Skin epidermis (tissue), 12 donors: Measurements from ENCODE around the gene SYNDIG1.

Experiments used
- H3K27ac ChIP-seq, 21 experiments: fragments of 200-600 bp; sonication (generic) in 11 of 21; one replicate each; pipeline ENCODE4 v1.5.0; 2020; ENCODE audit warnings: mild to moderate bottlenecking in 3 of 21, inconsistent platforms in 2 of 21, moderate library complexity in 2 of 21
- H3K4me3 ChIP-seq, 7 experiments: fragments of 200-600 bp; sonication (generic) in 2 of 7; one replicate each; pipeline ENCODE4 v1.5.0; 2020; ENCODE audit warnings: inconsistent platforms in 2 of 7, mild to moderate bottlenecking in 2 of 7, moderate library complexity in 1 of 7

SYNDIG1 gene

DNA sequence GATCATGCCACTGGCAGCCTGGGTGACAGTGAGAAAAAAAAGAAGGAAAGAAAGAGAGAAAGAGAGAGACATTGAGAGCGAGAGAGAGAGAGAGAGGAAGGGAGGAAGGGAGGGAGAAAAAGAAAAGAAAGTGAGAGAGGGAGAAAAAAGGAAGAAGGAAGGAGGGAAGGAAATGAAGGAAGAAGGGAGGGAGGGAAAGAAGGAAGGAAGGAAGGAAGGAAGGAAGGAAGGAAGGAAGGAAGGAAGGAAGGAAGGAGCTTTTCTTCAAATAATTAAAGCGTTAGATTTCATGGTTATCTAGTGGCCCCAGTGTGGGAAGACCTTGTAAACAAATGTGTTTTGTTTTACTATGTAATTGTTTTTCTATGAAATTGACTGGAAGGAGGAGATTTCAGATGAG is 170.8 kb downstream of the SYNDIG1 start:
- Histone ChIP-seq H3K4me3 (no peak overlapping the region), H3K27ac (no peak overlapping the region)

DNA sequence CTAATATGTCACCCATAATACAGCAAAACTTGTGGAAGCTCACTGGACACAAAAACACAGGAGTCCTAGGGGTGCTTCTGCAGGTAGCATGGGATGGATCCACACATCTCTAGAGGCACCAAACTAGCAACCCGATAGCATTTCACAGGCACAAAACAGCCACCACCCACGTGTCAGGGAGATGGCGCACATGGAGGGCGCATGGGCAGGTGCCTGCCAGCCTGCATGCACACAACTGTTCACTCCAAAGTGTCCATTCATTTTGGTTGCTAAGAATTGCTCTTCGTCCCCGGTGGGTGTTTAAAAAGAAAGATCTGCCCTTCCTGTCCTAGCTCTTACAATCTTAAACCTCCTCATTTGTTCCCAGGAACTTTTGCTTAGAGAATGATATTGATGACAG is 171.3 kb downstream of the SYNDIG1 start:
- Histone ChIP-seq H3K4me3 (no peak overlapping the region), H3K27ac (no peak overlapping the region)

DNA sequence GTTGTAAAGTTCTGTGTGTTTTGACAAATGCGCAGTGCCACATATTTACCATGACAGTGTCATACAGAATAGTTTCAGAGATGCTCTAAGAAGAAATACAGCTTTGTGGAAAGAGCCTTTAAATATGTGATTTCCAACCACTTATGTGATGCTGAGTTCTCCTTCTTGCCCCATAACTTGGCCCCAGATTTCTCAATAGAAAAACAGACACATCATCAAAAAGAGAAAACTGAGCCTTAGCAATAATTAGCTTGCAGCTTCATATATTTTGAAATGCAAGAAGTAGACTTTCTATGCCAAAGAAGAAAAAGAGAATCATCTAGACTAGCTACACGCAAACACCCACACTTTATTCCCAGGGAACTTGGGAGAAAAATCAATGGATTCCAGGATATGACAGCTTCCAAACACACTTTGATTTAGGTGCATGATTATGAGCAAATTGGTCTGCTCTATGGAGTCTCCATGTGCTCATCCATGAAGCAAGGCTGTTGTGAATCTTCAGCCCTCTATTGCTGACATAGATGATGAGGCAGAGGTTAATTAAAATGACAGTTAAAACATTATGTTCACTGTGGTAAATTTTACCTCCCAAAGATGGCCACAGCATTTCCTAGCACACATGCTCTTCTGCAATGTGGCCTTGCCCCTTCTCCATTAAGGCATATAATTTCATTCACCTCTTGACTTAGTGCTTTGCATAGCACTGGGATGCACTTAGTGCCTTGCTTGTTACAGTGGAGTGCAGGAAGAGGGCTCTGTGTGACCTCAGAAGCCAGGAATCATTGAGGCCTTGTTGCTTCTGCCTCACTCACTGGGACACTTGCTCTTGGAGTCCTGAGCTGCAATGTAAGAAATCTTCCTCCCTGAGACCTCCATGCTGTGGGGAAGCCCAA is 174.6 kb downstream of the SYNDIG1 start:
- no peak overlapping the region for H3K4me3 ChIP-seq
- H3K27ac ChIP-seq, result no peak overlapping the region

GRCh38 chr20:24646321-24646720 is 176.9 kb downstream of the SYNDIG1 start:
- H3K27ac ChIP-seq, result no peak overlapping the region
- H3K4me3 ChIP-seq, result no peak overlapping the region

- no peak overlapping the region for H3K4me3 ChIP-seq
- H3K27ac ChIP-seq, result no peak overlapping the region
Measured at GRCh38 chr20:24647713-24648112, 178.3 kb downstream of the SYNDIG1 start.

DNA sequence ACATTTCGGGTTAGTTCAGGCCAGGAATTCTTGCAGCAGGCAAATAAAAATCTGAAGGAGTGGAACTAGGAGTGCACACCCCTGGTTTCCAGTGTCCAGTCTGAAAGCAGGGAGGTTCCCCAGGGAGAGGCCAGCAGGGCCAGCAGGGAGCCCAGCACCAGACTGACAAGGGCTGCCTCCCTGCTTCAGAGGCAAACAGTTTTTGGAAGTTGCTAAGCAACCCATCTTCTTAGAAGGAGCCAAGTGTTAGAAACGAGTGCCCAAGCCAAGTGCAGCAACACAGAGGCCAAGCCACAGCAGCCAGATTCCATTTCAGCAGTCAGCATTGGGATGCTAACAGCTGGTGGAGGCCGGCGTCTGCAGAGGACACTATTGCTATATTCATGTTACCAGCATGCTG is 179.1 kb downstream of the SYNDIG1 start:
- Histone ChIP-seq H3K4me3 (no peak overlapping the region), H3K27ac (no peak overlapping the region)

DNA sequence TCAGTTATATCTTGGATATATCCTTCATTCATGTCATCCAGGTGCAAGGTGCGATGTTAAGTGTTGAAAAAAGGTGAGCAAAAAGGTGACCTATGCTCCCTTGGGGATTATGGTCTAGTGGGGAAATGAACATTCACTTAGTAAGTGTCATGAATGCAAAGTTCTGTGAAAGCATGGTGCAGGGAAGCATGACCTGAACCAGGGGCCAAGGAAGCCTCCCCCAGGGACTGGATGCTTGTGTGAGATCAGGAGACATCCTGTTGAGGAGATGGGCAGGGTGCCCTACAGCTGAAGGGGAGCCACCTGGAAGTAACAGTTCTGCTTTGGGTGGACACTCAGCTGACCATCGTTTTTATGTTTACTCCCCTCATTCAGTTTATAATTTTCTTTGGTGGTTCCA is 179.5 kb downstream of the SYNDIG1 start:
- H3K4me3 ChIP-seq, result no peak overlapping the region
- no peak overlapping the region for H3K27ac ChIP-seq

- Histone ChIP-seq H3K4me3 (no peak overlapping the region), H3K27ac (no peak overlapping the region)
Measured at GRCh38 chr20:24649787-24650490, 180.5 kb downstream of the SYNDIG1 start.

DNA sequence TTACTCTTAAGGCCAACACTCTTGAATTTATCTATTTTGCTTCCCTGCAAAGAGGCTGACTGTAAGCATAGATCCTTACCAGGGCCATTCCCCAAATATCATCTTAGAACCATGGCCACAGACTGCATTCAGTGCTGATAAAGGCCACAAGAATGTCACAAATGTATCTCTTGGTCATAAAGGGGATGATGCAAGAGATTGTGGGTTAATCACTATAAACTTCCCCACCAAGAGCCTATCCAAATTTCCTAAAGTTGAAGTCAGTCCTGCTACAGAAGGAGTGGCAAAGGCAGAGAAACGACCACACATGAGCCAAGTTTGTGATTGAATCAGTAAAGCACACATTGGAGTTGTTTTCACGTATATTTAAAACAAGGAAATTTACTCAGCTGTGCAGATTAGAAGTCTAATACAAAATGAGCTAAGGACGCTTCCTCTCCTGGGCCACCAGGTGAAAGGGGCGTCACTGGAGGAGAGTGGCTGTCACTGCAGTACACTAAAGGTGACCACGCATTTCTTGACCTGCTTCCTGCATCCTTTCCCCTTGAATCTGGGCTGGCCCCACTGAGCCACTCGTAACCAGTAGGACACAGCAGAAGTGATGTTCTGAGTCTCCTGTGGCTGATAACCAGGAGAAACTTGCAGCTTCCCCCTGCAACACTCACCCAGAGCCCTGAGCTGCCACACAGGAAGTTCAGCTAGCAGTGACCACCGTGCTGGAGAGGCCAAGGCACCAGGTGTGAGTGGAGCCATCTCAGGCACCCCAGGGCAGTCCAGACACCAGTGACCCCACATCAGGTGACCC is 181.9 kb downstream of the SYNDIG1 start:
- no peak overlapping the region for H3K27ac ChIP-seq
- no peak overlapping the region for H3K4me3 ChIP-seq

DNA sequence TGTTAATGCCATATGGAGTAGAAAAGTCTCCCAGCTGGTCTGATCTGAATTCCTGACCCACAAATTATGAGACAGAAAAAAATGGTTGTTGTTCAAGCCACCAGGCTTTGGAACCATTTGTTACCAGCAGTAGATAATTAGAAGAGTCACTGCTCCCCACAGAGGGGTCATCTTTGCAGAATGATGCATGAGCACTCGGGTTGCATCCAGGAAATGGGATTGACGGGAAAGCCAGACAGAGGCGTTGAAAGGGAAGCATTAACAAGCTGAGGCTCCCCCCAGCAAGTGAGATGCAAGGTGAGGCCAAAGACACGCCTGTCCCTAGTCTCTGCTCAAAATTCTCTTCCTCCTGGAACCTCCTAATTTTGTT is 182.5 kb downstream of the SYNDIG1 start:
- Histone ChIP-seq H3K4me3 (no peak overlapping the region), H3K27ac (no peak overlapping the region)

DNA sequence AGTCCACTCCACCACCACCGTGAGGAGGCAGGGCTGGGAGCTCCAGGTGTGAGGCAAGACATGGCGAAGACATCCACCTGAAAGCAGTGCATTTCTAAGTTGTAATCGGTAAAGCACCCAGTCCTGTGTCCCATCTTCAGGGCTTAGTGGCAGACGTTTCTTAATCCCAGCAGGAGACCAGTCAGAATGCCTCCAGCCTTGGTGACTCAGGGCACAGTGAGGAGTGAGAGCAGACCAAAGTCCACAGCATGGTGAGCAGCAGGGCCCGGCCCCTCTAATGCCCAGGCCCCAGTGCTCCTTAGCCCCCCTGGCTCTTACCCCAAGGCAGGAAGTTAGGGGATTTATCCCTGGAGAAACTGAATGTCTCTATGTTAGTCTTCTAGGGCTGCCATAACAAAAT is 183.9 kb downstream of the SYNDIG1 start:
- Histone ChIP-seq H3K27ac (no peak overlapping the region), H3K4me3 (no peak overlapping the region)

DNA sequence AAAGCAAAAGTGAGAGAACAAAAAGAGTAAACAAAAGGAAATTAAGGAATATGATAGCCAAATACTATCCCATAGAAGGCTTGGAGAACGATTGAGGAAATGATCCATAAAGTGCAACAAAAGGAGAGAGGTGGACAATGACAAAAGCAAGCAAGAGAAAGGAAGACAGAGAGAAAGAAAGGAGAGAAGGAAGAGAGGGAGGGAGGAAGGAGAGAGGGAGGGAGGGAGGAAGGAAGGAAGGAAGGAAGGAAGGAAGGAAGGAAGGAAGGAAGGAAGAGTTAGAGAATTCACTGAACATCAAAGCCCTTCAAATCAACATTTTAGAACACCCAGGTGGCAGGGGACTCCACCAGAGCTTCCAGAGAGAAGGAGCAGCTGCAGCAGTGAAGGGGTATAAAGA is 185.0 kb downstream of the SYNDIG1 start:
- Histone ChIP-seq H3K4me3 (no peak overlapping the region), H3K27ac (no peak overlapping the region)

DNA sequence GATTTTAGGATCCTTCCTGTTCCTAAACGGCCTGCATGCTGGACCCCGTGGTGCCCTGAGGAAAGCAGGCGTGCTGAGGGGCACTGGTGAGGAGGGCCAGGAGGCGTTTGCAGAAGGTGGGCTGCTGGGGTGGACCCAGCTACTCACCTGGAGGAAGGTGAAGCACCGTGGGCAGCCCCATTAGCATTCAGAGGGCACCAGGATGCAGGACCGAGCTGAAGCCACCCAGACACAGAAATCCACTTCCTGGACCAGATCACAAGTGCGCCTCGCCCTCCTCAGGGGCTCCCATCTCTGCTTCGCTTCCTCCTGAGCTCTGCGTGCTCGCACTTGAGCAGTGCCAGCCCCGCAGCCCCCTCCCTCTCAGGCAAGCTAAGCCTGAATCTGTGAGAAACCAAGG is 187.0 kb downstream of the SYNDIG1 start:
- no peak overlapping the region for H3K27ac ChIP-seq
- no peak overlapping the region for H3K4me3 ChIP-seq

DNA sequence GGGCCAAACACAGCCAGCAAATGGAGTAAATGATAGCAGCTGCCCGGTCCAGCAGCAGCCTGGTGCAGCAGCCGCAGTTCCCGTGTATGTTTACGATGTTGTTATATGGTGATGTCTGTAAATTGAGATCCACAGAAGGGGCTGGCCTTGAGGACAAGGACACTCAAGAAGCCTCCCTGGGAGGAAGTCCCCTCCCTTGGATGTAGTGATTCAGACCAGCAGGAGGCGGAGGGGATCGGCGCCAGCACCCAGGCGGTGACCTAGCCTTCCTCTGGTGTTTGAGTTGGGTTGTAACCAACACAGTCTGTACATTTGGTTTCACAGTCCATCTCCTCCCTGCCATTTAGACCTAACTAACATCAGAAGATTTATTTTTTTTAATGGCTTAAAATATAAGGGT is 187.8 kb downstream of the SYNDIG1 start:
- no peak overlapping the region for H3K4me3 ChIP-seq
- no peak overlapping the region for H3K27ac ChIP-seq

DNA sequence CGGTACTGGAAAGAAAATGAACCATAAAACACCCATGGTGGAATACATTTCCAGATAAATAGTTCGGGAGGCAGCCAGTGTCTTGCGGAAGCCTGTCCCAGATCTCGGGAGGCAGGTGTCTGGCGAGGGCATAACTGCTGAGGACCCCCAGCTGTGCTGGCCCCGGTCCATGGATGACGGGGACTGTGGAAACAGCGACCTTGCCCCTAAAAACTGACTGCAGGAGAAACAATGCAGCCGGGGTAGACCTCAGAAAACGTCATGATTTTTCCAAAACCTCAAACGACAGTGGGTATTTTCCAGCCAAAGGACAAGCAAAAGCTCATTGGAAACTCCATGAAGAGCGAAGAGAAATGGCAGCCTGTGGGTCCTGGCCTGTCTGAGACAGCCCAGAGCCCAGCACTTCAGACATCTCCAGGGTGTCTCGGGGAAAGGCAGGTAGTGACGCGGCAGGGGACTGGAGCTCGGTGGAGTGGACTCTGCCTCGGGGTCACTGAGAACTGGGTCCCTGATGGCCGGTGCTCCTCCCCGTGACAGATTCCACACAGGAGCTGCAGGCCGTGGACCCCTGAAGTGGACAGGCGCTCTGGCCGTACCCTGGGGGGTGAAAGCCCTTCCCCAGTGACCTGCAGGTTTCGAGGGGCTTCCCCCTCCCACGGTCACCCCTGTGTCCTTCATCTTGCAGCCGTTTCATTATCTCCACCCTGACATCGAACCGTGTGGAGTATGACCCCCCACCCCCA is 188.6 kb downstream of the SYNDIG1 start:
- Histone ChIP-seq H3K27ac (no peak overlapping the region), H3K4me3 (no peak overlapping the region)

- Histone ChIP-seq H3K27ac (no peak overlapping the region), H3K4me3 (no peak overlapping the region)
Measured at GRCh38 chr20:24658920-24659660, 189.7 kb downstream of the SYNDIG1 start.

DNA sequence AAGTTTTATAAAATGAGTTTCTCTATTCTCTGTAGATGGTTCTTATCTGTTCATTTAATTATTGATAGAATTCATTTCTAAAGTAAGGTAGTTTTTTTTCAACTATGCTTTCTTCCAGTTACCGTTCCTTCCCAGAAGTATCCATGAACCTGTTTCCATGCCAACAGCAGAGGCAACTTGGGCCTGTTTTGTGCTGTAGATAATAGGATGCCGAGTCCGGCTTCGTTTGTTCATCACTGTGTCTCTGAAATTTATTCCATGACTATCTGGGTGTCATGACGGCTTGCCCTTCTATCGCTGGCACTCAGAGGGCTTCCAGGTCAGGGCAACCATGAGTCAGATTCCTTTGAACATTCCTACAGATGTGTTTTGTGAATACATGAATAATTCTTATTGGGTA is 190.4 kb downstream of the SYNDIG1 start:
- no peak overlapping the region for H3K4me3 ChIP-seq
- H3K27ac ChIP-seq, result no peak overlapping the region

DNA sequence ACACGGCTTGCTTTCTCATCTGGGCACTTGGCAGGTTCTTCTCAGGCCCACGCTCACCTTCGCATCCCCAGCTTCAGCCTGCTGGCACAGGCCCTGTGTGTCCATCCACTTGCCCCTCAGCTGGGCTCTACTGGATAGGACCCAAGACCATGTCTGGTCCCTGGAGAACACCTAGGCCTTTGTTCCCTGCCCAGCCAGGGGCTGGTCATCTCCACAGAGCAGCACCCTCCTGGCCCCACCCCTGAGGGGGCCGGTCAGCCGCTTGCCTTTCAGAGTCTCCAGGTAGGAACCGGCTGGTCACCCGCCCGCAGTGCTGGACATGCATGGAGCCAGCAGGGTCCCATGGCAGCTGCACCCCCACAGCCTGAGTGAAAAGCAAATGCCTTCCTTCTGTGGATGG is 191.2 kb downstream of the SYNDIG1 start:
- H3K4me3 ChIP-seq, result no peak overlapping the region
- H3K27ac ChIP-seq, result no peak overlapping the region

DNA sequence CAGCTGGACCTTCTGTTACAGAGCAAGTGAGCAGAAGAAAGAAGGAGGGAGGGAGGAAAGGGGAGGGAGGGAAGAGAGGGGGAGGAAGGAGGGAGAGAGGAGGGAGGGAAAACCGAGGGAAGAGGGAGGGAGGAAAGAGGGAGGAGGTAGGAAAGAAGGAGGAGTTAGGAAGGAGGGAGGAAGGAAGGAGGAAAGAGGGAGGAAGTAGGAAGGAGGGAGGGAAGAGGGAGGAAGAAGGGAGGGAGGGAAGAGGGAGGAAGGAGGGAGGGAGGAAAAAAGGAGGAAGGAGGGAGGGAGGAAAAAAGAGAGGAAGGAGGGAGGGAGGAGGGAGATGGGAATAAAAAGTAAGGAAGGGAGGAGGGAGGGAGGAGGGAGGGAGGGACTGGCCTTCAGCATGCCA is 191.8 kb downstream of the SYNDIG1 start:
- Histone ChIP-seq H3K4me3 (no peak overlapping the region), H3K27ac (no peak overlapping the region)
